ENCODE measurements around the gene LSM10. TPM values are rescaled to one million over a fixed set of nuclear protein-coding genes. Genes with fewer than 3 reads are reported as not detected.

The LSM10 gene
- total and polyA plus RNA-seq, 9 of the 15 experiments (the other 6 are each of a cell fraction or from before 2014, with no cell fraction given): 13.2 to 146 (median 68.9) TPM

DNA sequence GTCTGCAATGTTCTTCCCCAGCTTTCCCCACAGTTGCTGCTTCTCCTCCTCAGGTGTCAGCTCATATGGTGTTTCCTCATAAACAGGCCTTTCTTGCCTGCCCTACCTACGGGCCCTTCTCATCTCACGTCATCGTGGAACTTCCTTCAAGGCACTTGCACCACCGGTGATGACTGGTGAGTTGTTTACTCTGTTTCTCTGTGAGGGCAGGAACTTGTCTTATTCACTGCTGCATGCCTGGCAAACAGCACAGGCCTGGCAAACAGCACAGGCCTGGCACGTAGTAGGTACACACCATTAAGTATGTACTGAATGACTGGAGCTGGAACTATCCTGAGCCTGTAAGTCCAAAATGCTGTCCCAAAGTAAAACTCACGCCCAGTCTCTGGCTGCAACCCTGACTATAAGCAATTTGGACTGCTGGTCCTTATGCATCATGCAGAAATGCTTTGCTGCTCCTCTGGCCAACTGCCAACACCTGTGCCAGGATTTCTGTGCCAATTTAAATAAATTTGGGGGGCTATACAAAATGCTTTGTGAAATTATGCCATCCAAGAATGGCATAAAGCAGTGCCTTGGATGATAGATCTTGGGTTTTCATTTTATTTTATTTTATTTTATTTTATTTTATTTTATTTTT is 37.7 kb downstream of the LSM10 start (continued):
- TF ChIP-seq, protein P1, sequence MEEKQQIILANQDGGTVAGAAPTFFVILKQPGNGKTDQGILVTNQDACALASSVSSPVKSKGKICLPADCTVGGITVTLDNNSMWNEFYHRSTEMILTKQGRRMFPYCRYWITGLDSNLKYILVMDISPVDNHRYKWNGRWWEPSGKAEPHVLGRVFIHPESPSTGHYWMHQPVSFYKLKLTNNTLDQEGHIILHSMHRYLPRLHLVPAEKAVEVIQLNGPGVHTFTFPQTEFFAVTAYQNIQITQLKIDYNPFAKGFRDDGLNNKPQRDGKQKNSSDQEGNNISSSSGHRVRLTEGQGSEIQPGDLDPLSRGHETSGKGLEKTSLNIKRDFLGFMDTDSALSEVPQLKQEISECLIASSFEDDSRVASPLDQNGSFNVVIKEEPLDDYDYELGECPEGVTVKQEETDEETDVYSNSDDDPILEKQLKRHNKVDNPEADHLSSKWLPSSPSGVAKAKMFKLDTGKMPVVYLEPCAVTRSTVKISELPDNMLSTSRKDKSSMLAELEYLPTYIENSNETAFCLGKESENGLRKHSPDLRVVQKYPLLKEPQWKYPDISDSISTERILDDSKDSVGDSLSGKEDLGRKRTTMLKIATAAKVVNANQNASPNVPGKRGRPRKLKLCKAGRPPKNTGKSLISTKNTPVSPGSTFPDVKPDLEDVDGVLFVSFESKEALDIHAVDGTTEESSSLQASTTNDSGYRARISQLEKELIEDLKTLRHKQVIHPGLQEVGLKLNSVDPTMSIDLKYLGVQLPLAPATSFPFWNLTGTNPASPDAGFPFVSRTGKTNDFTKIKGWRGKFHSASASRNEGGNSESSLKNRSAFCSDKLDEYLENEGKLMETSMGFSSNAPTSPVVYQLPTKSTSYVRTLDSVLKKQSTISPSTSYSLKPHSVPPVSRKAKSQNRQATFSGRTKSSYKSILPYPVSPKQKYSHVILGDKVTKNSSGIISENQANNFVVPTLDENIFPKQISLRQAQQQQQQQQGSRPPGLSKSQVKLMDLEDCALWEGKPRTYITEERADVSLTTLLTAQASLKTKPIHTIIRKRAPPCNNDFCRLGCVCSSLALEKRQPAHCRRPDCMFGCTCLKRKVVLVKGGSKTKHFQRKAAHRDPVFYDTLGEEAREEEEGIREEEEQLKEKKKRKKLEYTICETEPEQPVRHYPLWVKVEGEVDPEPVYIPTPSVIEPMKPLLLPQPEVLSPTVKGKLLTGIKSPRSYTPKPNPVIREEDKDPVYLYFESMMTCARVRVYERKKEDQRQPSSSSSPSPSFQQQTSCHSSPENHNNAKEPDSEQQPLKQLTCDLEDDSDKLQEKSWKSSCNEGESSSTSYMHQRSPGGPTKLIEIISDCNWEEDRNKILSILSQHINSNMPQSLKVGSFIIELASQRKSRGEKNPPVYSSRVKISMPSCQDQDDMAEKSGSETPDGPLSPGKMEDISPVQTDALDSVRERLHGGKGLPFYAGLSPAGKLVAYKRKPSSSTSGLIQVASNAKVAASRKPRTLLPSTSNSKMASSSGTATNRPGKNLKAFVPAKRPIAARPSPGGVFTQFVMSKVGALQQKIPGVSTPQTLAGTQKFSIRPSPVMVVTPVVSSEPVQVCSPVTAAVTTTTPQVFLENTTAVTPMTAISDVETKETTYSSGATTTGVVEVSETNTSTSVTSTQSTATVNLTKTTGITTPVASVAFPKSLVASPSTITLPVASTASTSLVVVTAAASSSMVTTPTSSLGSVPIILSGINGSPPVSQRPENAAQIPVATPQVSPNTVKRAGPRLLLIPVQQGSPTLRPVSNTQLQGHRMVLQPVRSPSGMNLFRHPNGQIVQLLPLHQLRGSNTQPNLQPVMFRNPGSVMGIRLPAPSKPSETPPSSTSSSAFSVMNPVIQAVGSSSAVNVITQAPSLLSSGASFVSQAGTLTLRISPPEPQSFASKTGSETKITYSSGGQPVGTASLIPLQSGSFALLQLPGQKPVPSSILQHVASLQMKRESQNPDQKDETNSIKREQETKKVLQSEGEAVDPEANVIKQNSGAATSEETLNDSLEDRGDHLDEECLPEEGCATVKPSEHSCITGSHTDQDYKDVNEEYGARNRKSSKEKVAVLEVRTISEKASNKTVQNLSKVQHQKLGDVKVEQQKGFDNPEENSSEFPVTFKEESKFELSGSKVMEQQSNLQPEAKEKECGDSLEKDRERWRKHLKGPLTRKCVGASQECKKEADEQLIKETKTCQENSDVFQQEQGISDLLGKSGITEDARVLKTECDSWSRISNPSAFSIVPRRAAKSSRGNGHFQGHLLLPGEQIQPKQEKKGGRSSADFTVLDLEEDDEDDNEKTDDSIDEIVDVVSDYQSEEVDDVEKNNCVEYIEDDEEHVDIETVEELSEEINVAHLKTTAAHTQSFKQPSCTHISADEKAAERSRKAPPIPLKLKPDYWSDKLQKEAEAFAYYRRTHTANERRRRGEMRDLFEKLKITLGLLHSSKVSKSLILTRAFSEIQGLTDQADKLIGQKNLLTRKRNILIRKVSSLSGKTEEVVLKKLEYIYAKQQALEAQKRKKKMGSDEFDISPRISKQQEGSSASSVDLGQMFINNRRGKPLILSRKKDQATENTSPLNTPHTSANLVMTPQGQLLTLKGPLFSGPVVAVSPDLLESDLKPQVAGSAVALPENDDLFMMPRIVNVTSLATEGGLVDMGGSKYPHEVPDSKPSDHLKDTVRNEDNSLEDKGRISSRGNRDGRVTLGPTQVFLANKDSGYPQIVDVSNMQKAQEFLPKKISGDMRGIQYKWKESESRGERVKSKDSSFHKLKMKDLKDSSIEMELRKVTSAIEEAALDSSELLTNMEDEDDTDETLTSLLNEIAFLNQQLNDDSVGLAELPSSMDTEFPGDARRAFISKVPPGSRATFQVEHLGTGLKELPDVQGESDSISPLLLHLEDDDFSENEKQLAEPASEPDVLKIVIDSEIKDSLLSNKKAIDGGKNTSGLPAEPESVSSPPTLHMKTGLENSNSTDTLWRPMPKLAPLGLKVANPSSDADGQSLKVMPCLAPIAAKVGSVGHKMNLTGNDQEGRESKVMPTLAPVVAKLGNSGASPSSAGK (IDR thresholded peaks at IDR 0.05): no peak
- TF ChIP-seq, protein P2, sequence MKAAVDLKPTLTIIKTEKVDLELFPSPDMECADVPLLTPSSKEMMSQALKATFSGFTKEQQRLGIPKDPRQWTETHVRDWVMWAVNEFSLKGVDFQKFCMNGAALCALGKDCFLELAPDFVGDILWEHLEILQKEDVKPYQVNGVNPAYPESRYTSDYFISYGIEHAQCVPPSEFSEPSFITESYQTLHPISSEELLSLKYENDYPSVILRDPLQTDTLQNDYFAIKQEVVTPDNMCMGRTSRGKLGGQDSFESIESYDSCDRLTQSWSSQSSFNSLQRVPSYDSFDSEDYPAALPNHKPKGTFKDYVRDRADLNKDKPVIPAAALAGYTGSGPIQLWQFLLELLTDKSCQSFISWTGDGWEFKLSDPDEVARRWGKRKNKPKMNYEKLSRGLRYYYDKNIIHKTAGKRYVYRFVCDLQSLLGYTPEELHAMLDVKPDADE (conservative IDR thresholded peaks at IDR 0.05; ENCODE audit: control insufficient read depth, low read depth, low read length): no peak
- TF ChIP-seq POLR2B (IDR thresholded peaks at IDR 0.05; ENCODE audit: low read depth, partially characterized antibody): no peak

Measured in K562 (cell line).